Fibroblast of lung (primary cell): ENCODE measurements around the gene RERE. TPM values are rescaled to one million over a fixed set of nuclear protein-coding genes. Genes with fewer than 3 reads are reported as not detected.

ENCODE experiments used
- DNase-seq, 2 donors: peaks; one replicate each; pipeline versions ENCODE4 v3.0.0 to v3.0.0-alpha.2; 2010; ENCODE audit warnings: low read depth in 2 of 2
- H2AFZ ChIP-seq: 2 replicates; pipeline ENCODE4 v1.5.1; 2012; ENCODE audit warnings: low read length, control low read depth, inconsistent platforms
- H3K27ac ChIP-seq: 2 replicates; pipeline ENCODE4 v1.5.1; 2011; ENCODE audit warnings: low read length, control low read depth; ENCODE audit not compliant: insufficient read depth
- H3K27me3 ChIP-seq: 2 replicates; pipeline ENCODE4 v1.5.1; 2011; ENCODE audit warnings: mild to moderate bottlenecking, low read length; ENCODE audit not compliant: control insufficient read depth, insufficient read depth
- H3K36me3 ChIP-seq: 2 replicates; pipeline ENCODE4 v1.5.1; 2011; ENCODE audit warnings: low read length; ENCODE audit not compliant: control insufficient read depth, insufficient read depth
- H3K4me1 ChIP-seq: 2 replicates; pipeline ENCODE4 v1.5.1; 2011; ENCODE audit warnings: low read length; ENCODE audit not compliant: control insufficient read depth, insufficient read depth; ENCODE audit errors: extremely low read depth
- H3K4me2 ChIP-seq: 2 replicates; pipeline ENCODE4 v1.5.1; 2011; ENCODE audit warnings: low read length, control low read depth; ENCODE audit not compliant: insufficient read depth; ENCODE audit errors: extremely low read depth
- H3K4me3 ChIP-seq, 4 experiments: fragments of 200-600 bp in 1 of 4; sonication (generic) in 1 of 4; replicated peaks in 1 of 4; 2 replicates each; pipeline ENCODE4 v1.5.1; 2011 to 2016; ENCODE audit warnings: low read length in 4 of 4, low read depth in 3 of 4, mild to moderate bottlenecking in 3 of 4, control low read depth in 2 of 4, inconsistent platforms in 1 of 4, mixed read lengths in 1 of 4; ENCODE audit not compliant: insufficient read depth in 1 of 4; ENCODE audit errors: control extremely low read depth in 1 of 4
- H3K79me2 ChIP-seq: 2 replicates; pipeline ENCODE4 v1.5.1; 2012; ENCODE audit warnings: mild to moderate bottlenecking, low read length, inconsistent platforms; ENCODE audit not compliant: control insufficient read depth, insufficient read depth
- H3K9ac ChIP-seq: 2 replicates; pipeline ENCODE4 v1.5.1; 2011; ENCODE audit warnings: mild to moderate bottlenecking, low read length, control low read depth; ENCODE audit not compliant: insufficient read depth
- H3K9me3 ChIP-seq: 2 replicates; pipeline ENCODE4 v1.5.1; 2012; ENCODE audit warnings: low read depth, low read length; ENCODE audit not compliant: control insufficient read depth, insufficient read depth
- H4K20me1 ChIP-seq: 2 replicates; pipeline ENCODE4 v1.5.1; 2011; ENCODE audit warnings: low read length; ENCODE audit not compliant: control insufficient read depth, insufficient read depth; ENCODE audit errors: extremely low read depth
- EZH2 ChIP-seq: IDR thresholded peaks from 2 replicates; pipeline ENCODE4 v1.5.1; 2012; ENCODE audit warnings: low read length, control low read depth, mild to moderate bottlenecking; ENCODE audit errors: missing control alignments
- polyA plus RNA-seq, 2 donors: library from polyadenylated mRNA; depleted of rRNA in 1 of 2; stranded (reverse) in 1 of 2; unstranded in 1 of 2; fragments of >200 nt; gene quantifications; 2 replicates each; pipeline ENCODE4 v1.2.1, GENCODE V29; 2011 to 2012; ENCODE audit warnings: missing spikeins in 1 of 2
- total RNA-seq: library from RNA; depleted of rRNA; stranded (reverse); fragments of >200 nt; gene quantifications from 2 replicates; pipeline ENCODE4 v1.2.1, GENCODE V29; 2014
- TF ChIP-seq, protein P1 (sequence below), 2 donors: IDR thresholded peaks in 1 of 2; conservative IDR thresholded peaks in 1 of 2; 1 replicate in 1 of 2; 2 replicates in 1 of 2; pipeline ENCODE4 v1.5.1; 2011 to 2012; ENCODE audit warnings: low read length in 2 of 2, control low read depth in 1 of 2, inconsistent platforms in 1 of 2, low read depth in 1 of 2, mild to moderate bottlenecking in 1 of 2

RERE gene
- total and polyA plus RNA-seq, 2 donors (not counting 1 experiment from before 2014, with no cell fraction given) = 3.7 to 51.0 TPM

DNA sequence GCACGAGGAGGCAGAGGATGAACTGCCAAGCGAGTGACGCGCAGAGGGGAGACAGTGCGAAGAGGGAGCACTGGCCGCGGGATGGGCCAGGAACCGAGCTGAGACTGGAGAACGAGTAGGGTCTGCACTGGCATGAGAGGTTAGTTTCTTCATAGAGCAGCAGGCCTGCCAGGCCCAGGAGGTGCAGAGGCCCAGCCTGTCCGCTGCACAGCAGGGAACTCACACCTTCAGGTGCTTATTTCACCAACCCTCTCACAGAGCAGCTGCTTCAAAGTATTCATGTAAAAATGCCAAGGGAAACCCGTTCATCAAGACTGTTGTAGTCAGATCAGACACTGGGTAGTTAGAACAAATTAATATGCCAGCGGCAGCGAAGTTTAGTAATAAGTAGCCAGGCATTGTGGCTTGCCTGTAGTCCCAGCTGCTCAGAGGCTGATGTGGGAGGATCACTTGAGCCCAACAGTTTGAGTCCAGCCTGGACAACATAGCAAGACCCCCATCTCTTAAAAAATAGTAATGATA is 355.0 kb downstream of the RERE start:
- DNase-seq = no peak
- Histone ChIP-seq H3K27me3 (no peaks in the 10 kb centered on the region), H3K4me1 (peaks cover 21% of the 10 kb centered on the region), H4K20me1 (no peaks in the 10 kb centered on the region), H2AFZ (no peak overlapping the region), H3K79me2 (no peaks in the 10 kb centered on the region), H3K4me2 (no peak overlapping the region), H3K9me3 (no peaks in the 10 kb centered on the region), H3K9ac (no peak overlapping the region), H3K36me3 (no peaks in the 10 kb centered on the region), H3K4me3 (no peak overlapping the region), H3K27ac (peak overlapping the region; percentile 23)
- TF ChIP-seq EZH2 = no peak
- TF ChIP-seq, protein P1, sequence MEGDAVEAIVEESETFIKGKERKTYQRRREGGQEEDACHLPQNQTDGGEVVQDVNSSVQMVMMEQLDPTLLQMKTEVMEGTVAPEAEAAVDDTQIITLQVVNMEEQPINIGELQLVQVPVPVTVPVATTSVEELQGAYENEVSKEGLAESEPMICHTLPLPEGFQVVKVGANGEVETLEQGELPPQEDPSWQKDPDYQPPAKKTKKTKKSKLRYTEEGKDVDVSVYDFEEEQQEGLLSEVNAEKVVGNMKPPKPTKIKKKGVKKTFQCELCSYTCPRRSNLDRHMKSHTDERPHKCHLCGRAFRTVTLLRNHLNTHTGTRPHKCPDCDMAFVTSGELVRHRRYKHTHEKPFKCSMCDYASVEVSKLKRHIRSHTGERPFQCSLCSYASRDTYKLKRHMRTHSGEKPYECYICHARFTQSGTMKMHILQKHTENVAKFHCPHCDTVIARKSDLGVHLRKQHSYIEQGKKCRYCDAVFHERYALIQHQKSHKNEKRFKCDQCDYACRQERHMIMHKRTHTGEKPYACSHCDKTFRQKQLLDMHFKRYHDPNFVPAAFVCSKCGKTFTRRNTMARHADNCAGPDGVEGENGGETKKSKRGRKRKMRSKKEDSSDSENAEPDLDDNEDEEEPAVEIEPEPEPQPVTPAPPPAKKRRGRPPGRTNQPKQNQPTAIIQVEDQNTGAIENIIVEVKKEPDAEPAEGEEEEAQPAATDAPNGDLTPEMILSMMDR (conservative IDR thresholded peaks at IDR 0.05 in 1 of 2, IDR thresholded peaks at IDR 0.05 in 1 of 2; ENCODE audit: low read depth in 1 of 2, low read length in 2 of 2) = no peak

DNA sequence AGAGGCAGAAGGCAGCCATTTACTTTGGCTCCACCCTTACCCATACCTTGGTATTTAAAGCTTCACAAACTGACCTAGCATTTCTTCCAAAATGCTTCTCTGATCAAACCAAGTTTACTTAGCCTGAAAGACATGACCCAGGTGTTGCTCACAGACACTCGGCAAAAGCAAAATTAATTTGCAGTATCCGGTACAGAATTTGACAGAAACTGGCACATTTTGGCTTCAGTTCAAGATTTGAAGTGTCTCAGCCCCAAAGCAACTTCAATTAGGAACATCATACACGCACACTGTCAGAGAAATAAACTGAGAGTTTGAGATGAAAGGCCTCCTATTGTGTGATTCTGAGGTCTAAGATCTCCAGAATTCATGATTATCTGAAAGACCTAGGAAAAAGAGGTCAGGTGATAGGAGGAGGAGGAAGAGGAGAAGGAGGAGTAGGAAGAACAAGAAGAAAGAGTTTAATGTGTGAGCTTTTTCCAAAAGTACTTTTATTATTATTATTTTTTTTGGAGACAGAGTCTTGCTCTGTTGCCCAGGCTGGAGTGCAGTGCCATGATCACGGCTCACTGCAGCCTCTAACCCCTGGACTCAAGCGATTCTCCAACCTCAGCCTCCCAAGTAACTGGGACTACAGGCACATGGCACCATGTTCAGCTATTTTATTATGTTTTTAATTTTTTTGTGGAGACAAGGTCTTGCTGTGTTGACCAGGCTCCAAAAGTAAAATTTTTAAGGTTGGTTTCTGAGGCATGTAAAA is 355.9 kb downstream of the RERE start:
- no peaks in the 10 kb centered on the region for H3K9me3 ChIP-seq
- H3K4me2 ChIP-seq = no peak overlapping the region
- no peak for DNase-seq
- no peaks in the 10 kb centered on the region for H4K20me1 ChIP-seq
- H3K27ac ChIP-seq = no peak overlapping the region
- H3K79me2 ChIP-seq = no peaks in the 10 kb centered on the region
- H3K4me3 ChIP-seq = no peak overlapping the region
- no peaks in the 10 kb centered on the region for H3K36me3 ChIP-seq
- no peak overlapping the region for H3K9ac ChIP-seq
- TF ChIP-seq EZH2 = no peak
- TF ChIP-seq, protein P1 (conservative IDR thresholded peaks at IDR 0.05 in 1 of 2, IDR thresholded peaks at IDR 0.05 in 1 of 2; ENCODE audit: low read depth in 1 of 2, low read length in 2 of 2) = no peak
- H3K27me3 ChIP-seq = no peaks in the 10 kb centered on the region
- no peak overlapping the region for H2AFZ ChIP-seq
- peaks cover 28% of the 10 kb centered on the region for H3K4me1 ChIP-seq

DNA sequence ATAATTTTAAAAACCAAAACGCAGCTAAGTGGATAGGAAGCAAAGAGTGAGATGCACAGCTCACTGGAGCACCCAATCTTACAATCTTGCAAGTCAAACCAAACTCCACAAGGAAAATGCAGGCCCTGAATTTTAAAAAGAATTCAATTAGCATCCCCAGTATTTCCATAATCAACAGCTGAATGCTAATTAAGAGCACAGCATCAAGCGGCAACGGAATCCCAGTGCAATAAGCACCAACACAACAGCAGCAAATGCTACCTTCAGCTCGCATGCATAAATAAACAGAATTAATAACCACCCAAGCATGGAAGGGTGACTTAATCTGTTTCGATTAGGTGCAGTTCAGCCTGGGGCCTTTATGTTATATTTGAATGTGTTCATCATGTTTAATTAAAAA is 356.7 kb downstream of the RERE start:
- Histone ChIP-seq H3K4me3 (no peak overlapping the region), H3K79me2 (no peaks in the 10 kb centered on the region), H3K9ac (no peak overlapping the region), H3K4me1 (peaks cover 28% of the 10 kb centered on the region), H2AFZ (no peak overlapping the region), H3K27me3 (no peaks in the 10 kb centered on the region), H4K20me1 (no peaks in the 10 kb centered on the region), H3K36me3 (no peaks in the 10 kb centered on the region), H3K27ac (no peak overlapping the region), H3K9me3 (no peaks in the 10 kb centered on the region), H3K4me2 (no peak overlapping the region)
- DNase-seq = no peak
- TF ChIP-seq, protein P1 (conservative IDR thresholded peaks at IDR 0.05 in 1 of 2, IDR thresholded peaks at IDR 0.05 in 1 of 2; ENCODE audit: low read depth in 1 of 2, low read length in 2 of 2) = no peak
- no peak for TF ChIP-seq EZH2
